Measurements from ENCODE around the gene LARP4B.

LARP4B gene

DNA sequence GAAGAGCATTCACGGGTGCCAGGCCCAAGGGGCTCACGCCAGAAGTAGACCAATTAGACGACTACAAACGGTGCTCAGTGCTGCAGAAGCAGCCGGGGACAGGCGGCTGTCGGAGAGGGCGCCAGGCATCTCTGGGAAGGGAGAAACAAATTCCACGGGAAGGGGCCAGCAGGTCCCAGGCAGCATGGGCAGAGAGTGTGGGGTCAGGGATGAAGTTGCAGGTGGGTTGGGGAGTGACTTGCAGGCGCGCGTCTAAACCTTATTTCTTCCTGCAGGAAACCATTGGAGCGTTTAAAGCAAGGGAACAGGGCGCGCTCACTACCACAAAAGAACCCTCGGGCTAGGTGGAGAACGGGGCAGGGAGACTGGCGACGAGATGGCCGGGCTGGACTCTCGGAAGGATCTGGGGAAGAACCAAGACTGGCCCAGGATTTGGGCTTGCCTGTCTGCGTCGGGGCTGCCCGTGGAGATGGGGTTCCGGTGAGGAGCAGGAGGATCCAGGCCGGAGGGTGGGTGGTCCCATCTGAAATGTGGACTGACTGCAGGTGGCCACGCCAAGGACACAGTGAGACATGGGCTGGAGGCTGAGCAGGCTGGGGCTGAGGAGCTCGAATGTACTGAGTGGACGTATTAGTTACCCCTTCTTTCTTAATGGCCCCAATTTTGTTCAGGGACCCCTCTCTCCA is 125.7 kb downstream of the LARP4B start:
- DNase-seq, result peak; percentile 52

DNA sequence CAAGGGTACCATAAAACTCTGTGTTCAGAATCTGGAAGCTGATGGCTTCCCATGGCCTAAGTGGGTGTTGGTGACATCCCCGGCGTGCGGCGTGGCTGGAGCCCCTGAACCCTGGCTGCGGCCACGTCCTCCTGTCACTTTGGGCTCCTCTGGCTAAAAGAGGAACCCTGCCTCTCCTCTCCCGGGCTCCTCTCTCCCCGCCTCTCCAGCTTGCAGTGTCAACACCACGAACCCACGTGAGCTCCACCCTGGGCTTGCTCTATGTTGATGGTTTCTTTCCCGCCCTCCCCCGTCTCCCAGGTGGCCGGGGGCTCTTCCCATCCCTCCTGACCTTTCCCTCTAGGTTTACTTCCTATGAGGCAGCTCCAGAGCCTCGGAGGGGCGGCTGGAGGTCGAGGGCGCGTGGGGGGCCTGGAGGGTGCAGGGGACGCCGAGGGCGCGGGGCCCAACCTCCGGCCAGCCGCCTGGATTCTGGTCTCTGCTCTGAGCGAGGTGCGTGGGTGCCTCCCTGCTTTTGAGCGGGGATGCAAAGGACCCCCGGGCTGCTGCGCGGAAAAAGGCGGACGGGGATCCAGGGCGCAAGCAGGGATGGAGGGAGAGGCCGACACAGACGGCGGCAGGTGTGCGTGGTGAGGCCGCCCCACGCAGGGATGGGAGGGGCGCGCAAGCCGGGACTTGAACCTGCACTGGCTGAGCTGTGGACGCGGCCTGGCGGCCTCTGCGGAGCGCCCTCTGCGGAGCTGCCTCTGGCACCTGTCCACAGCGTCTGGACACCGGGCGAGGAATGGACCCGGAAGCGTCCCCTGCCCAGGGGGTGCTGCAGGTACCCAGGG is 126.5 kb downstream of the LARP4B start:
- peak; percentile 51 for DNase-seq

DNA sequence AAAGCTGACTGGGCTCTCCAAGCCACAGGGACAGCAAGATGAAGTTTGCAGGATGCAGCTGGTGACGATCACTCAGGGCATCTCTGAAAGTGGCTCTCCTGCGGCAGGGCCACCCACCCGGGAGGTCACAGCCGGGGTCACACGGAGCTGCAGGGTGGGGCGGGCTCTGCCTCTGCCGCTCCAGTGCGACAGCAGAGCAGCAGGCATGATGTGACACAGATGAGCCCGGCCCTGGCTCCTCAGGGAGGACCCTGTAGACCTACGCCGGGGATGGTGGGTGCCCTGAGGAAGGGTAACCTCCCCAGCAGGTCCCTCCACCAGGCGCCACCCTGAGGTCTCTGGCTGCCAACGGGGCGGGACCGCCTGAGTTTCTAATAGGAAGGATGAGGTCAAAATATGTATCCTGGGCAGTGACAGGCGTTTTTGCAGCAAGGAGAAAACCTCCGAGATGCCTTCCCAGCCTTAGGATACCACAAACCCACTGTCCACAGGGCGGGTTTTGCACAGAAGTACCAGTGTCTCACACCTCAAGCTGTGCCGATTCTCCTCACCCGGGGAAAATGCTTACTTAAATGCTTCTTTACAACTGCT is 127.2 kb downstream of the LARP4B start:
- DNase-seq, result peak; percentile 41

DNA sequence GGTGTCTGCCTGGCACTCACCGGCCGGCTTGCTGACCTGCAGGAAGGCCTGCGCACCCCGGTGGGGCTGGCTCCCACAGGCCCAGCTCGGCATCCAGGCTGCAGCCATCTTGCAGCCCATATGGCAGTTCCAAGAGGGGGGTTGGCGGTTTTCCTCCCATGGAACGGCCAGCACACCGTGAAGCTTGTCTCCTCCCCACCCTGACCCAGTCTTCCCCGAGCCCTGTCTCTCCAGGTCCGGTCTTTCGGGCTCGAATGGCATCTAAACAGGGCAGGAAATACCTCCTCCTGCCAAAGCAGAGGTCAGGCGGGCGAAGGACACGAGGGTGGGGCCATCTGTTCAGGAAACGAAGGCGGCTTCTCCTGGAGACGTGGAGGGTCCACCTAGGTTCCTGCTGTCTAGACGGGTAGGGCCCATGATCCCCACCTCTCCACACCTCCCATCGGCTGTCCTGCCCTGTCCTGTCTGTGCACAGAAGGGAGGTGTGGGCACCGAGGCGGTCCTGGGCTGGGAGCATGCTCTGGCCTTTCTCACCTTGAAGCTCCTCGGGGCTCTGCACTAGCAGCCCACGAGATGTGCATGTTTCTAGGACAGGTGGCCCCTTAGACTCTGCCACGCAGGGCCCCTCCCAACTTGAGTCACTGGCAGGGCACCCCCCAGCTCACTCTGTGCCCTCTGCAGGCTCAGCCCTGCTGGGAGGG is 128.3 kb downstream of the LARP4B start:
- no peak for DNase-seq

- no peak for DNase-seq
Measured at GRCh38 chr10:802506-802905, 129.0 kb downstream of the LARP4B start.

GRCh38 chr10:797179-797578 is 134.3 kb downstream of the LARP4B start:
- DNase-seq, result no peak

DNA sequence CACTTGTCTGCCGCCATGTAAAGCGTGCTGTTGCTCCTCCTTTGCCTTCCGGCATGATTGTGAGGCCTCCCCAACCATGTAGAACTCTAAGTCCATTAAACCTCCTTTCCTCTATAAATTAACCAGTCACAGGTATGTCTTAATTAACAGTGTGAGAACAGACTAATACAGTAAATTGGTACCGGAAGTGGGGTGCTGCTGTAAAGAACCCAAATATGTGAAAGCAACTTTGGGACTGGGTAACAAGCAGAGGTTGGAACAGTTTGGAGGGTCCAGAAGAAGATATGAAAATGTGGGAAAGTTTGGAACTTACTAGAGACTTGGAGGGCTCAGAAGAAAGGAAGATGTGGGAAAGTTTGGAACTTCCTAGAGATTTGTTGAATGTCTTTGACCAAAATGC is 135.3 kb downstream of the LARP4B start:
- no peak for DNase-seq

GRCh38 chr10:794382-794956 is 137.0 kb downstream of the LARP4B start:
- DNase-seq, result no peak

- DNase-seq, result no peak
Measured at GRCh38 chr10:792792-793100, 138.8 kb downstream of the LARP4B start.

DNA sequence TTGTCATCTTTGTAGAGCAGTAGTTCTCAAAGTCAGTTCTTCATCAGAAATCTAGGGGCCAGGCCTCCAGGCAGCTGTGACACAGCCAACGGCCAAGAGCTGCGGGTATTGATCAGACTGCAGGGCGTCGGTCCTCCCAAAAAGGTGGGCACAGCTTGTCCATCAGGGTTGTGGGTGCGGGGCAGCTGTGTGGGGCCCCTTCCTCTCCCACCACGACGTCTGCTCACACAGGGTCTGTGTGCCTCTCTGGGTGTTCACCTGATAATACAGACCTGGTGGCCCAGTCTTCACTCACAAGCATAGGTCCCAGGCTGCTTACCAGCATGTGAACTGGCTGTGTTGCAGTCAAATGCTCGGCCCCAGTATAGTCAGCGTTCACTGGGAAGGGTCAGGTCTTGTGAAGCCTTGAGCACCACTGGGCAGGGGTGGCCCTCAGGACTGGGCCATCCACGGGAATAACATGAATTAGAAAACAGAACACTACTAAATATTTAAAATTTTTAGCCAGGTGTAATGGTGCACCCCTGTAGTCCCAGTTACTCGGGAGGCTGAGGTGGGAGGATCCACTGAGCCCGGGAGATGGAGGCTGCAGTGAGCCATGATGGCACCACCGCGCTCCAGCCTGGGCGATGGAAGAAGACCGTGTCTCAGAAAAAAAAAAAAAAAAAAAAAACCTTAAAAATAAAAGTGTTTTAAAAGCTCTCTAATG is 139.3 kb downstream of the LARP4B start:
- DNase-seq, result no peak

- DNase-seq, result no peak
Measured at GRCh38 chr10:791639-792038, 139.9 kb downstream of the LARP4B start.

DNA sequence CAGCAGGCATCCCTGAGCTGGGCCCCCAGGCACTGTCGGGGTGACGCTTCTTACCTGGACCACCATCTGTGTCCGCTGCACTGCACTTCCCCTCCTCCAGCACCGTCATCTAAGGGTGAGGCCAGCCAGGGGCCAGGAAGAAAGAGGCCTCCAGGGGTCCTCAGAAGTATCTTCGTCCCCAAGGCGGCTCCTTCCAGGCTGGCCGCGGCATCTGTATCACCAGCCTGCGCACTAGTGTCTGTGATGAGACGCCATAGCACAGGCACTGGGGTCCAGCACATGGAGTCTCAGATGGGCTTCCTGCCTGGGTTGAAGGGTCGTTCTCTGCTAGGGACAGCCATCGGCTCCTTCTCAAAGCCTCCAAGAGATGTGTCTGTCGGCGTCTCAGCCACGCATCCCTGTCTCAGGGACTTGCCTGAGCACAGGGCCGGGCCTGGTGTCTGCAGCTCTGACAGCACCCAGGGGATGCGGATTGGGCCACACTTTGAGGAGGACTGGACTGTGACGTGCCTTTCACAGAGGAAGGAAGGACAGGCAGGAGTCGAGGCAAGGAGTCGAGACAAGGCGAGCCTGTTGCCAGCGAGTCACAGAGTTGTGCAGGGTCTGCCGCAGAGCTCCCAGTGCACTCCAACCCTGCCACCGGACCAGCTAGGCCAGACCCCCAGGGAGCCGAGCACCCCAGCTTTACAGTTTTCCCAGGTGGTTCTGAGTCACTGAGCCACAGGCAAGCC is 140.5 kb downstream of the LARP4B start:
- peak; percentile 55 for DNase-seq

GRCh38 chr10:789831-790701 is 141.4 kb downstream of the LARP4B start:
- peak; percentile 61 for DNase-seq

GRCh38 chr10:788796-789748 is 142.4 kb downstream of the LARP4B start:
- peak; percentile 85 for DNase-seq

GRCh38 chr10:787933-788651 is 143.4 kb downstream of the LARP4B start:
- DNase-seq, result no peak

DNA sequence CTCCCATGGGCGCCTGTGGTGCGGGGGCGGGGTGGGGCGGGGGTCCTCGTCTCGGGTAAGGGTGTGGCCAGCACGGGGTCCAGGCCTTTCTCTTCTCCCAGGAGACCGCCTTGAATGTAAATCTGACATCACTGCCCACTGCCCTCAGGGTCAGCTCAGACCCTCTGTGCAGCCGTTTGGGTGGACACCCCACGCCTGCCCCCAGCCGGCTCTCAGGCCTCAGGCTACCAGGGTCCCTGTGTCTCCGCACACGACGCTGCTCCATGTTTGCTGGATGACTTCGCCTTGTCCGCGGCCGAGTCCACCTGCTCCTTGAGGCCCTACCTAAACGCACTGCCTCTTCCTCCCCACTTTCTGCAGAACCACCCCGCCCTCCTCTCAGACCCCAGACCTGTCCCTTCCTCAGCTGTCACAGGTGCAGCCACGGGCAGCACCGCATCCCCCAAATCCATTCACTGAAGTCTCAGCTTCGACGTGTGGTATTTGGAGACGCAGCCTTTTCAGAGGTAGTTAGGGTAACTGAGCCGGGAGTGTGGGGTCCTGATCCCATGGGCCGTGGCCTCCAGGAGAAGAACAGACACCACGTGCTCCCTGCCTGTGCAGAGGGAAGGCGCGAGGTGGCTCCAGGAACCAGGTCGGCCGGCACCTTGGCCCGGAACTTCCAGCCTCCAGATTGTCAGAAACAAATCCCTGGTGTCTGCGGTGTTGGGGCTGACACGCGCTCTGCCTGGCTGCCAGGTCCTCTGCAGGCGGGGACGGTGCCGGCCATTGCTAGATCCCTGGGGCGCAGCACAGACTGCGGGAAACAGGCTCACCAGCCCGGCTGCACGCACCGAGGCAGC is 144.7 kb downstream of the LARP4B start:
- peak; percentile 56 for DNase-seq

DNA sequence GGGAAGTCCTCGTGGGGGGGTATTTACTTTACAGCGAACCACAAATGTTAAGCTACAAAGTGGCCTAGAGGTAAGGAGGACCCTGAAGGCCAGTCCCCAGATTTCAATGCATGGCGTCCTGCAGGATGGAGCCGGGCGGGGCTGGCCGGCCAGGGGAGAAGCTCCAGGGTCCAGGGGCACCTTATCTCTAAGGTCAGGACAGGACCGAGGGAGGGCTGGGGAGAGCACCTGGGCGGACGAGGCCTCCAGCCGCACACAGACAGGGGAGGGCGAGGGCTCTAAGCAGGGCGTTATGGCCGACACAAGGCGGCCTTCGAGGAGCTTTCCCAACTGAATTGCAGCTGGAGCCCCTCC is 145.7 kb downstream of the LARP4B start:
- DNase-seq, result no peak

All from islet precursor cell (in vitro differentiated cells).